HG03108 (cell line): ENCODE results near the gene MZT1.
"Not testable (repeated sequence)": the region's sequence is repeated elsewhere in the genome, so short reads cannot be mapped to it uniquely, and the experiment has no call there.

Source experiments
- ATAC-seq: cut with Tn5 transposase; IDR thresholded peaks from one replicate; pipeline ENCODE4 v1.9.1; 2021; ENCODE audit warnings: moderate library complexity; ENCODE audit not compliant: unreplicated experiment

MZT1 gene, protein sequence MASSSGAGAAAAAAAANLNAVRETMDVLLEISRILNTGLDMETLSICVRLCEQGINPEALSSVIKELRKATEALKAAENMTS

GRCh38 chr13:72727417-72728289, at the start of gene MZT1, which contains the start of gene BORA:
MZT1 (minus strand) TSS chr13:72727629; CDS start chr13:72727602, 27 bp downstream.
BORA (plus strand) TSS chr13:72727923; CDS start chr13:72728941, 1,018 bp downstream.
- peak; percentile 94 for ATAC-seq

DNA sequence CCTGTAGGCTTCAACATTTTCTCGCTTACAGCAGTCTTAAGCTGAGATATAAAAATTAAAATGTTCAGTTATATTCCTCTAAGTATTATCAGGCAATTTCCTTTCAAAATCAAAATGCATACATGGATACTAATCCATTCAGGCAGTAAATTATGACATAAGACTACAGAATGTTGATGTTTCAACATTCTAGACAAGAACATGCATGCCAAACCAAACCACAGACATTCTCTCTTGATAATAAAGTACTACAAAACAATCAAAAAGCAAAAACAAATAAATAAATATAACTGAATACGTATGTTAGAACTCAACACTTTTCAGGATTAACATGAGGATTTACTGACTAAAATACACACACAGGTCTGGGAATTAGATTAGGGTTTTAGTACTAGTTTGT, 46.6 kb upstream of the MZT1 start:
- no peak for ATAC-seq

DNA sequence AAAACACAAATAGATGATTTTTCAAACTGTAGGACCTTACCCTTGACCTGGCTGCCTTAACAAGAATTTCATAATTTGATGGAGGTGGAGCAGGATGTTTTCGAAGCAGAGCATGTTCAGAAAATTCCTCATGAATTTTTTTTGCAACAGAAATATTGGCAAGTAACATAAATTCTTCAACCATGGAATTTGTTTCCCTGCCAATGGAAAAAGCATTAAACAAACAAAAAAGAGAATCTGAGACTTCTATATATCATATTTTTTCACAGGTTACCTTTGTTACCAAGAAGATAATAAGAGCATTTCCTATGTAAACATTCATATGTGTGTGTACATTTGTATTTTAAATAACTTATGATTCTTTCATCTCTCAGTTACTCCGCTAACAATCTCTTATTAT, 36.0 kb upstream of the MZT1 start:
- ATAC-seq, result no peak

DNA sequence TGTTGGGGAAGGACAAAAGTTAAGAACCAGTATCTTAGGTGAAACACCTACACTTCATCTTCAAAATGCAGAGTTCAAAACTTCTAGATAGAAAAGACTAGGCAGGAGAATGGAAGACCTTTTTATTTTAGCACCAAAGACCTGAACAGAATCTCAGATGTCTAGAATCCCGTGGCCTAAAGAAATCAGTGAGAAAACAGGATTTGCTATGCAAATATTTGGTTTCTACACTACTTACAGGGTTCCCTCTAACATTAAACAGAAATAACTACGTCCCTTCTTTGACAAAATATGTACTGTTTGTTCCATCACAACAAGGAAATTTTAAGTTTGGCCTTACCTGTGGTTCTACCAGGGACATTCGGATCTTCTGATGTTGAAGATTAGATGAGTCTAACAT, 32.8 kb upstream of the MZT1 start:
- ATAC-seq, result no peak

DNA sequence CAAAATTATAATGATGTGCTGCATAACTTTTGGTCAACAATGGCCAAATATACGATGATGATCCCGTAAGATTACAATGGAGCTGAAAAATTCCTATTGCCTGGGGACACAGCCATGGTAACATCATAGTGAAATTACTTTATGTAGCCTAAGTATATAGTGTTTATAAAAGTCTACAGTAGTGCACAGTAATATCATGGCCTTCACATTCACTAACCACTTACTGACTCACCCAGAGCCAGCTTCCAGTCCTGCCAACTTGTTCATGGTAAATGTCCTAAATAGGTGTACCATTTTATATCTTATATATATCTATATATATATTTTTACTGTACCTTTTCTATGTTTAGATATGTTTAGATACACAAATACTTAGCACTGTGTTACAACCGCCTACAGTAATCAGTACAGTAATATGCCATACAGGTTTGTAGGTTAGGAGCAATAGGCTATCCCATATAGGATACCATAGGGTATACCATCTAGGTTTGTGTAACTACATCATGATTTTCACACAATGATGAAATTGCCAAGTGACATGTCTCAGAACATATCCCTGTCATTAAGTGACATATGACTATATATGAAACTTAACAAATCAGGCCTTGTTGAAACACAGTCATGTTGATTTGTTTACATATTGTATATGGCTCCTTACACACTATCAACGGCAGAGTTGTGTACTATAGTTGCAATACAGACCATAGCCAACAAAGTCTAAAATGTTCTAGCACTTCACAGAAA, 30.5 kb upstream of the MZT1 start:
- no peak for ATAC-seq

GRCh38 chr13:72754111-72754510, 26.7 kb upstream of the MZT1 start:
- no peak for ATAC-seq

GRCh38 chr13:72751220-72751619, 23.8 kb upstream of the MZT1 start:
- no peak for ATAC-seq

DNA sequence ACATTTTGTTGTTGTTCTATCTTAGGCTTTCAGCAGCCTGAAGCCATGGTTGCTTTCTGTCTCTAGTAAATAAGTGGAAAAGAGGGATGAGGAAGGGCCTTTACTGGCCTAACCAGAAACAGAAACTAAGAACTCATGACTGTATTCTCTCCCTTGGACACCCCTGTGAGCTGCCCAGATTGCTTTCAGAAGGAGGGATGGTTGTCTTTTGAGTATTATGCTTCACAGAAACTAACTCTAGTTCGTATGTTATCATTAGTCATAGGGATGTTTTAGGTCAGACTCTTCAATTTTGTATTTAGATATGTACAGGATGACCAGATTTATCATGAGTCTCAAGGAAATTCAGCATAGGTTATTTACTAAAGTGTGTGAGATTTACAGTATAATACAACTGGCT, 17.8 kb upstream of the MZT1 start:
- ATAC-seq, result no peak

DNA sequence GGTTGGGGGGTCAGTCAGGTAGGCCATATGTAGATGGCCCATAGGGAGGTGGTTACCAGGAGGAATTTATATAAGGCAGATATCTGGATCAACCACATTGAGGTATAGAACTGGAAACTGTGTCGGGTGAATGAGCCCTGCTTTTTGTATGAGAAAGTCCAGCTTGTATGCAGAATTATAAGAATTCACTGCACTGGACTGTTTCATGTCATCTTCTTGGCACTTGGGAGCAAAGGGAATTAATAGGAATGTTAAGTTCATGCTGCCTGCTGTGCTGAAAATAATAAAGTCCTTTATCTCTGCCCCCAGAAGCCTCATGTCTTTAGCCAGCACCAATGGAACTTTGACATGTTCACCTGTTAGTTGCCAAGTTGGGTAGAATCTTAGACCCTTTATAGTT, 12.6 kb upstream of the MZT1 start:
- ATAC-seq, result no peak

DNA sequence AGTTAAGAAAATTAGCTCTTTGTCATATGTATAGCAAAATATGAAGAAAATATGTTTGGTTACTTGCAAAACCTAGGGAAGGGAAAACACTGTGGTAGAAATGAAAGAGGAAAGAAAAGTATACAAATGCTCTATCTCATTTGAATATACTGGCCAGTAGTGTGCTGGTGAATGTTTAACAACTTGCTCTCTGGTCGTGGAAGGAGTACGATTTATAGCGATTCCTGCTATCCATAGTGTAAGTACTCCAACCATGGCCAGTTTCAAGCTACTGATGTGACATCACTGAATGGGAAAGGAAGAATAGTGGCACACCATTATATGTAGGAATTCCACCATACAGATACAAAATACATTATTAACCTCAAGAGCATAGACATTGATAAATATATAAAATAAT, 9.6 kb upstream of the MZT1 start:
- no peak for ATAC-seq

GRCh38 chr13:72728290-72728605, 819 bp upstream of the MZT1 start:
- ATAC-seq, result no peak

GRCh38 chr13:72726726-72727416, 558 bp downstream of the MZT1 start:
- peak; percentile 13 for ATAC-seq

DNA sequence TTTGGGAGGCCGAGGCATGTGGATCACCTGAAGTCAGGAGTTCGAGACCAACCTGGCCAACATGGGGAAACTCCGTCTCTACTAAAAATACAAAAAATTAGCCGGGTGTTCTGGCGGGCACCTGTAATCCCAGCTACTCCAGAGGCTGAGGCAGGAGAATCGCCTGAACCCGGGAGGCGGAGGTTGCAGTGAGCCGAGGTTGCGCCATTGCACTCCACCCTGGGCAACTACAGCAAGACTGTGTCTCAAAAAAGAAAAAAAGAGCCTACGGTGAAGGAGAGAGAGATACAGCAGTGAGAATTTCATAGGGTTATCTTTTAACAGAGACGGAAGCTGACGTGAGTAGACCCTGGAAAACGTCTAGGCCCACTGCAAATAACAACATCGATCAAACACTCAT, 1.2 kb downstream of the MZT1 start:
- ATAC-seq, result not testable (repeated sequence)

GRCh38 chr13:72716776-72717175, 10.7 kb downstream of the MZT1 start:
- no peak for ATAC-seq

- ATAC-seq, result no peak
Observed at GRCh38 chr13:72700509-72700908, 26.9 kb downstream of the MZT1 start.

GRCh38 chr13:72698164-72698563, 29.3 kb downstream of the MZT1 start:
- ATAC-seq, result no peak

- no peak for ATAC-seq
Observed at GRCh38 chr13:72696579-72696978, 30.9 kb downstream of the MZT1 start.

GRCh38 chr13:72694314-72694713, 33.1 kb downstream of the MZT1 start:
- no peak for ATAC-seq

GRCh38 chr13:72693832-72694231, 33.6 kb downstream of the MZT1 start:
- ATAC-seq, result no peak

- no peak for ATAC-seq
Observed at GRCh38 chr13:72692884-72693514, 34.4 kb downstream of the MZT1 start.

- no peak for ATAC-seq
Observed at GRCh38 chr13:72689181-72689696, 38.2 kb downstream of the MZT1 start.
